CD4-positive, alpha-beta T cell treated with Interleukin-15 for 1 hour (primary cell): ENCODE data around the gene PLEKHA4.
"Not testable (repeated sequence)": the region's sequence is repeated elsewhere in the genome, so short reads cannot be mapped to it uniquely, and the experiment has no call there.

ENCODE experiments used
- DNase-seq: peaks from one replicate; pipeline ENCODE4 v3.0.0-alpha.2; 2020

The PLEKHA4 gene

GRCh38 chr19:48887861-48888612, 19.6 kb upstream of the PLEKHA4 start:
- DNase-seq, result no peak

DNA sequence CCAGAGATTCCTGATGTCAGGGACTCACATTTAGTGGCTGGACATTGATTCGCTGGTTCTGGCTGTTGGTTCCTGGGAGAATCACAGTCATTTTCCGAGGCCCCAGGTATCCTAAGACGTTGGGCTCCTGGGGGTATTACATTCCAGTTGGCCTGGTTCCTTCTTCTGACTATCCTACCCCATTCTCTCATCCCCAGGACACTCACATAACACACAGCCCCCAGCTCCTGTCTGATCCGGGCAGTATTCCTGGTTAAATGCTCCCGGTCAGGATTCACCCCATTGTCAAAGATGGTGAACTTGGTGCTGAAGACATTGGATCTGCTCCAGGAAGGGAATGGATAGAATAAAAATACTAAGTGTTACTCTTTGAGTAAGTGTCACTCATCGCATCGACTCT, 15.3 kb upstream of the PLEKHA4 start:
- DNase-seq, result no peak

DNA sequence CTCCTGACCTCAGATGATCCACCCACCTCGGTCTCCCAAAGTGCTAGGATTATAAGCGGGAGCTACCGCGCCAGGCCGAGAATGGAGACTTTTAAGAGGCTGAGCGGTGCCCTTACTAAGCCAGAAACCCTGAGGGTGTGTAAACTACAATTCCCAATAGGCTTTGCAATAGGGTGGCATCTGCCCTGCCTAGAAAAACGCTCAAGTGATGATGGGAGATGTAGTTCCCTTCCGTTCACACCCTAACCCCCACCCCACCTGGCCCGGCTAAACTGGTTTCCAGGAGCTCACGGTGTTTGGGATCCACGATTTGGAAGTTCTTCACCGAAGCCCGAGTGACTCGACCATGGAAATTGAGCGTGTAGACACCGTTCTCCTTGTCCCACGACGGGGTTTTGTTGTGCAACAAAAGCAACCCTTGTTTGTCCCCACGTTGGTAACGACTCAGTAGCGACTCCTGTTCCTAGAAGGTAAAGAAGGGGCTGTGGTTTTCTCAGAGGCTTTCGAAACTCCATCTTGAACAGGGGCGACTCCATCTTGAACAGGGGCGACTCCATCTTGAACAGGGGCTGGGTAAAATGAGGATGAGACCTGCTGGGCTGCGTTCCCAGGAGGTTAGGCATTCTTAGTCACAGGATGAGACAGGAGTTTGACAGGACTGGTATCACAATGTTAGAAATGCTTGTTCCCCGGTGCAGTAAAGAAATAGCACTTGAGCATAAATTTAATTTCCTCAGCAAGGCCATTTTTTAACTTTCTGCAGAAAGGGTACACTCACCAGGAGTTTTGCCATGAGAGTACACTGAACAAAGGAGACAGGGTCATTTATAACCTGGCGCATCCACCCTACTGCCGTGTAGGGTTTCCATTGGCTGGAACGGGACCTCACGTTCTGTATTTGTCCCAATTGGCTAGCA, 13.6 kb upstream of the PLEKHA4 start:
- peak; percentile 38 for DNase-seq

DNA sequence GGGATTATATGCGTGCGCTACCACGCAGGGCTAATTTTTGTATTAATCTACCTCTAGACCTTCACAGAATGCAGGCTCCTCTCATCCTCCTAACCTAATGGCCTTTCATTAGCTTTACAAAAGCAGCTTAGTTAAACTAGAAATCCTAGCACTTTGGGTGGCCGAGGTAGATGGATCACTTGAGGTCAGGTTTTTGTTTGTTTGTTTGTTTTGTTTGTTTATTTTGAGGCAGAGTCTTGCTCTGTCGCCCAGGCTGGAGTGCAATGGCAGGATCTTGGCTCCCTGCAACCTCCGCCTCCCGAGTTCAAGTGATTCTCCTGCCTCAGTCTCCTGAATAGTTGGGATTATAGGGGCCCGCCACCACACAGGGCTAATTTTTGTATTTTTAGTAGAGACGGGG, 11.3 kb upstream of the PLEKHA4 start:
- DNase-seq, result not testable (repeated sequence)

DNA sequence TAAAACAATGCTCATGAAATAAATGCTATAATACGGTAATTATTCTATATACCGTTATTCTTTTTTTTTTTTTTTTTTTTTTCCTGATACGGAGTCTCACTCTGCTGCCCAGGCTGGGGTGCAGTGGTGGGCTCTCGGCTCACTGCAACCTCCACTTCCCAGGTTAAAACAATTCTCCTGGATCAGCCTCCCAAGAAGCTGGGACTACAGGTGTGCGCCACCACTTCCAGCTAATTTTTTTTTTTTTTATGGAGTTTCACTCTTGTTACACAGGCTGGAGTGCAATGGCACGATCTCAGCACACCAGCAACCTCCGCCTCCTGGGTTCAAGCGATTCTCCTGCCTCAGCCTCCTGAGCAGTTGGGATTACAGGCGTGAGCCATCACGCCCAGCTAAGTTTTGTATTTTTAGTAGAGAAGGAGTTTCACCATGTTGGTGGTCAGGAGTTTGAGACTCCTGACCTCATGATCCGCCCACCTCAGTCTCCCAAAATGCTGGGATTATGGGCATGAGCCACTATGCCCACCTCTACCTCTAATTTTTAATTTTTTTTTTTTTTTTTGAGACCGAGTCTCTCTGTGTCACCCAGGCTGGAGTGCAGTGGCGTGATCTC, 10.7 kb upstream of the PLEKHA4 start:
- no peak for DNase-seq

GRCh38 chr19:48878196-48879024, 10.0 kb upstream of the PLEKHA4 start:
- DNase-seq, result peak; percentile 58

DNA sequence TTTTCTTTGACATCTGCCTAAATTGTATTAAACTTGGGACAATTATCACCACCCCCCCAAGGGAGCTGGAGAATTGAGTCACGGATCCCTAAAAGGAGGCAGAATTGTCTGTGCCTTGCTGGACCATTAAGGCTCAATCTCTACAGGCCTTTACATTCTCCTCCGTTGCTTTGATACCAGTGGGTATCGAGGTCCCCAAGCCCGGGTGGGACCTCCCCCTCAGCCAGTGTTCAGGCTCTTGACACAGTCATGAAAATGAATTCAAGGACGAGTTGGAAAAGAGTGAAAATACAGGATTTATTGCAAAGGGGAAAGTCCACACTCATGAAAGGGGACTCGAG, 9.4 kb upstream of the PLEKHA4 start:
- no peak for DNase-seq

- peak; percentile 56 for DNase-seq
Observed at GRCh38 chr19:48876043-48876981, 7.9 kb upstream of the PLEKHA4 start.

- peak; percentile 61 for DNase-seq
Observed at GRCh38 chr19:48874303-48875135, 6.1 kb upstream of the PLEKHA4 start.

GRCh38 chr19:48873476-48874302, 5.3 kb upstream of the PLEKHA4 start:
- DNase-seq, result peak; percentile 23

DNA sequence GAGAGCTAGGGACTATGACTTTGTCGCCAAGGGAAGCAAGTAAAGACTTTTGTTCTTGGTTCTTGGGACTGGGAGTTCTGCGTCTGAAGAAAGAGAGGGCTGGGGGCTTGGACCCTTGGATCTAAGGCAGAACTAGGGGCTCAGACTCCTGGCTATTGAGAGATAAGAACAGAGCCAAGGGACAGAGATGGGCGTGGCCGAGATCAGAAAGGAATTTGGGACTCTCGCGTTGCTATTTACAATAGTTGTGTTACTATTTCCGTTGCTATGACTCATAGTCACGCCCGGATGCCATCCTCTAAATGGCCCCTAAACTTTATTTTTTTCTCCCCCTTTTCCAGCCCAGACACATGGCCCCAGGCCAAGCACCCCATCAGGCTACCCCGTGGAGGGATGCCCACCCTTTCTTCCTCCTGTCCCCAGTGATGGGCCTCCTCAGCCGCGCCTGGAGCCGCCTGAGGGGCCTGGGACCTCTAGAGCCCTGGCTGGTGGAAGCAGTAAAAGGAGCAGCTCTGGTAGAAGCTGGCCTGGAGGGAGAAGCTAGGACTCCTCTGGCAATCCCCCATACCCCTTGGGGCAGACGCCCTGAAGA, 4.6 kb upstream of the PLEKHA4 start:
- DNase-seq, result peak; percentile 89

DNA sequence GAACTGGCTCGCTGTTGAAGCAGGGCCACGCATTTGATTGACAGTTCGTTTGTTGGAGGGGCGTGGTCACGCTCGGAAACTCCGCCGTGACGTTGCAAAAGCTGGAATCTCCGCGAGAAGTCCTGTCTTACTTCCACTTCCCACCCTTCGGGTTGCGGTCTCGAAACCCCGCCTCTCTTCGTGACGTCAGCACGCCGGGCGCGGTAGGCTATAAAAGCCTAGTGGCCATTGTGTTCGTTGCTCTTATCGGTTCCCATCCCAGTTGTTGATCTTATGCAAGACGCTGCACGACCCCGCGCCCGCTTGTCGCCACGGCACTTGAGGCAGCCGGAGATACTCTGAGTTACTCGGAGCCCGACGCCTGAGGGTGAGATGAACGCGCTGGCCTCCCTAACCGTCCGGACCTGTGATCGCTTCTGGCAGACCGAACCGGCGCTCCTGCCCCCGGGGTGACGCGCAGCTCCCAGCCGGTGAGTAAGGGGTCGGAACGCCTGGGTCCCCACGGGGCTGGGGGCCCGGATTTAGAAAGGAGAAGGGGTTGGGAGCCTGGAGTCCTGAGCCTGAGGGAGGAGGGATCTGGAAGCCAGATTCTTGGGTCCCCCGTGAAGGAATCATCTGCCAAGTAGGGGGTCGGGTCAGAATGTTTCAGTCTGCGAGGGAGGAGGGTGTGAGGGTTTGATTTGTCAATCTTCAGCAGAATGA, 3.9 kb upstream of the PLEKHA4 start, which contains the start of gene PPP1R15A:
Gene PPP1R15A (plus strand): TSS at position 240 of the 702 bp plus-strand sequence. CDS start 813 bp downstream, outside the sequence.
- DNase-seq, result peak; percentile 99

DNA sequence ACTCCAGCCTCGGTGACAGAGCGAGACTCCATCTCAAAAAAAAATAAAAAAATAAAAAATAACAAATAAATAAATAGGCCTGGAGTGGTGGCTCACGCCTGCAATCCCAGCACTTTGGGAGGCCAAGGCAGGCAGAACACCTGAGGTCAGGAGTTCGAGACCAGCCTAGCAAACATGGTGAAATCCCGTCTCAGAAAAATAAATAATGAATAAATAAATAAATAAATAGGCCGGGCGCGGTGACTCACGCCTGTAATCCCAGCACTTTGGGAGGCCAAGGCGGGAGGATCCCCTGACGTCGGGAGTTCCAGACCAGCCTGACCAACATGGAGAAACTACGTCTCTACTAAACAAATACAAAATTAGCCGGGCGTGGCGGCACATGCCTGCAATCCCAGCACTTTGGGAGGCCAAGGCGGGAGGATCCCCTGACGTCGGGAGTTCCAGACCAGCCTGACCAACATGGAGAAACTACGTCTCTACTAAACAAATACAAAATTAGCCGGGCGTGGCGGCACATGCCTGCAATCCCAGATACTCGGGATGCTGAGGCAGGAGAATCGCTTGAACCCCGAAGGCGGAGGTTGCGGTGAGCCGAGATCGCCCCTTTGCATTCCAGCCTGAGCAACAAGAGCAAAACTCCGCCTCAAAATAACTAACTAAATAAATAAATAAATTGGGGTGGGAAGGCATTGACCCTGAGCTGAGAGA, 3.2 kb upstream of the PLEKHA4 start:
- not testable (repeated sequence) for DNase-seq

DNA sequence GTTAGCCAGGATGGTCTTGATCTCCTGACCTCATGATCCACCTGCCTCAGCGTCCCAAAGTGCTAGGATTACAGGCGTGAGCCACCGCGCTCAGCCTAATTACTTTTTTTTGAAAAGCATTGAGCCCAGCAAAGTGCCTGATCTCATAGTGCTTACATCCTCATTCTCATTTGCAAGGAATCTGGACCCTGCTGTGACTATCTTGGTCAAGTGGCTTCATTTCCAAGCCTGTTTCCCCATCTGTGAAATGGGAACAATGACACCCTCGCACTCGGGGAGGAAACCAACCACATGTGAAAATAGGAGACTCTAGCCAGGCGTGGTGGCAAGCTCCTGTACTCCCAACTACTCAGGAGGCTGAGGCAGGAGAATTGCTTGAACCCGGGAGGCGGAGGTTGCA, 1.6 kb upstream of the PLEKHA4 start:
- DNase-seq, result no peak

GRCh38 chr19:48867746-48868113, 687 bp downstream of the PLEKHA4 start:
- no peak for DNase-seq

- no peak for DNase-seq
Observed at GRCh38 chr19:48867123-48867745, 1.2 kb downstream of the PLEKHA4 start.

DNA sequence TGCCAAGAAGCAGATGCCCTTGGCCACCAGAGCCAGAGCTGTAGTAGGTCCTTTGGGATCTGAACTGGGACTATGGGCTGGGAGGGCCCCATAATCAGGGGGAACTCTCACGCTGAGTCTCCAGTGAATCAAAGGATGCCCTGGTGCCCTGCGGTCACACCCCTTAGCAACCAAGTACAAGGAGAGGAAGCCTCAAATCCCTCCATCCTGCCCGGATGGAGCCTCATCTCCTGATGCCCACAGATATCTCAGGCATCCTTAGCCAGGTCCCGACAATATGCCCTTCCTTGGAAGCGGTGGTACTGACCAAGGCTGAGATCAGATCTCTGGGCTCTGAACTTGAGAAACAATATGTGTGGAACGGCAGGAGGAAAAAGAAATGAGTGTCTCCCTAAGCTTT, 1.7 kb downstream of the PLEKHA4 start:
- no peak for DNase-seq
